ENCODE results near the gene POLR3G.

POLR3G gene

GRCh38 chr5:90474235-90475107 is at the start of gene POLR3G, which contains the start of gene MBLAC2:
TSS of gene POLR3G (plus strand) at chr5:90474864. CDS start at chr5:90485568, 10,704 bp downstream.
TSS of gene MBLAC2 (minus strand) at chr5:90474771. CDS start at chr5:90474292, 479 bp downstream.
- H4K20me1 ChIP-seq (ENCODE audit: control insufficient read depth, insufficient read depth, low read depth, low read length) = no peaks in the 10 kb centered on the region
- H3K9me2 ChIP-seq (replicated peaks; ENCODE audit: control insufficient read depth, low read length) = no peaks in the 10 kb centered on the region
- peaks cover 29% of the 10 kb centered on the region for H3K36me3 ChIP-seq (ENCODE audit: control insufficient read depth, low read length)
- TF ChIP-seq EZH2phosphoT487 (IDR thresholded peaks at IDR 0.05; ENCODE audit: borderline replicate concordance, low read length) (no peak), CTCF (IDR thresholded peaks at IDR 0.05; ENCODE audit: low read depth, low read length, poor library complexity, severe bottlenecking) (peak; percentile 44)
- H3K4me2 ChIP-seq (ENCODE audit: low read length) = peak within 1 kb of the TSS; percentile 98
- H3F3A ChIP-seq (ENCODE audit: control insufficient read depth, insufficient read depth) = no peaks in the 10 kb centered on the region
- peaks cover 26% of the 10 kb centered on the region for H3K4me1 ChIP-seq (ENCODE audit: control insufficient read depth, low read length)
- H3K4me3 ChIP-seq (ENCODE audit: low read length) = peak within 1 kb of the TSS; percentile 93
- H3K79me2 ChIP-seq (ENCODE audit: control insufficient read depth, low read length) = peaks cover 88% of the 10 kb centered on the region
- H3K27ac ChIP-seq (ENCODE audit: low read depth, low read length) = peak within 1 kb of the TSS; percentile 48
- no peaks in the 10 kb centered on the region for H3K27me3 ChIP-seq (ENCODE audit: control insufficient read depth, low read length)
- H3K9me3 ChIP-seq (ENCODE audit: control insufficient read depth, insufficient read depth, low read length) = no peaks in the 10 kb centered on the region

- H3K4me2 ChIP-seq (ENCODE audit: low read length) = no peak overlapping the region
- no peaks in the 10 kb centered on the region for H3K4me1 ChIP-seq (ENCODE audit: control insufficient read depth, low read length)
- no peaks in the 10 kb centered on the region for H3F3A ChIP-seq (ENCODE audit: control insufficient read depth, insufficient read depth)
These were observed 40.4 kb upstream of the POLR3G start for GRCh38 chr5:90434116-90434714.

GRCh38 chr5:90437663-90438062 is 37.0 kb upstream of the POLR3G start:
- H3F3A ChIP-seq (ENCODE audit: control insufficient read depth, insufficient read depth) = no peaks in the 10 kb centered on the region

More at GRCh38 chr5:90434116-90434714, 40.4 kb upstream of the POLR3G start:
- TF ChIP-seq EZH2phosphoT487 (IDR thresholded peaks at IDR 0.05; ENCODE audit: borderline replicate concordance, low read length) = no peak
- peak; percentile 82 for TF ChIP-seq CTCF (IDR thresholded peaks at IDR 0.05; ENCODE audit: low read depth, low read length, poor library complexity, severe bottlenecking)
- no peak overlapping the region for H3K4me3 ChIP-seq (ENCODE audit: low read length)
- H3K9me2 ChIP-seq (replicated peaks; ENCODE audit: control insufficient read depth, low read length) = no peaks in the 10 kb centered on the region
- no peaks in the 10 kb centered on the region for H3K36me3 ChIP-seq (ENCODE audit: control insufficient read depth, low read length)
- H3K27ac ChIP-seq (ENCODE audit: low read depth, low read length) = no peak overlapping the region
- H3K27me3 ChIP-seq (ENCODE audit: control insufficient read depth, low read length) = peaks cover 31% of the 10 kb centered on the region
- no peaks in the 10 kb centered on the region for H3K79me2 ChIP-seq (ENCODE audit: control insufficient read depth, low read length)
- no peaks in the 10 kb centered on the region for H4K20me1 ChIP-seq (ENCODE audit: control insufficient read depth, insufficient read depth, low read depth, low read length)
- no peaks in the 10 kb centered on the region for H3K9me3 ChIP-seq (ENCODE audit: control insufficient read depth, insufficient read depth, low read length)

More at GRCh38 chr5:90437663-90438062, 37.0 kb upstream of the POLR3G start:
- Histone ChIP-seq H3K27ac (ENCODE audit: low read depth, low read length) (no peak overlapping the region), H3K36me3 (ENCODE audit: control insufficient read depth, low read length) (no peaks in the 10 kb centered on the region), H3K27me3 (ENCODE audit: control insufficient read depth, low read length) (peaks cover 22% of the 10 kb centered on the region), H3K79me2 (ENCODE audit: control insufficient read depth, low read length) (no peaks in the 10 kb centered on the region), H3K4me1 (ENCODE audit: control insufficient read depth, low read length) (peaks cover 6% of the 10 kb centered on the region; the same call in 1 of the 2 replicates), H3K9me3 (ENCODE audit: control insufficient read depth, insufficient read depth, low read length) (no peaks in the 10 kb centered on the region), H3K4me3 (ENCODE audit: low read length) (no peak overlapping the region), H3K4me2 (ENCODE audit: low read length) (no peak overlapping the region), H4K20me1 (ENCODE audit: control insufficient read depth, insufficient read depth, low read depth, low read length) (no peaks in the 10 kb centered on the region), H3K9me2 (replicated peaks; ENCODE audit: control insufficient read depth, low read length) (no peaks in the 10 kb centered on the region)
- TF ChIP-seq CTCF (IDR thresholded peaks at IDR 0.05; ENCODE audit: low read depth, low read length, poor library complexity, severe bottlenecking) (no peak), EZH2phosphoT487 (IDR thresholded peaks at IDR 0.05; ENCODE audit: borderline replicate concordance, low read length) (no peak)
